Measurements from ENCODE around the gene PLCB4. TPM values are rescaled to one million over a fixed set of nuclear protein-coding genes. Genes with fewer than 3 reads are reported as not detected.

The PLCB4 gene
- total and polyA plus RNA-seq, 2 donors, result 4.8 to 7.6 TPM

GRCh38 chr20:9338101-9338500, 269.2 kb downstream of the PLCB4 start:
- Histone ChIP-seq H3K9me3 (ENCODE audit: control insufficient read depth in 2 of 2, insufficient read depth in 1 of 2, low read length in 1 of 2) (no peaks in the 10 kb centered on the region), H3K36me3 (ENCODE audit: control insufficient read depth in 2 of 2, insufficient read depth in 2 of 2, low read length in 1 of 2) (no peaks in the 10 kb centered on the region)
- DNase-seq (ENCODE audit: low read depth in 6 of 9, low spot score in 9 of 9), result no peak

GRCh38 chr20:9339708-9340107, 270.8 kb downstream of the PLCB4 start:
- Histone ChIP-seq H3K36me3 (ENCODE audit: control insufficient read depth in 2 of 2, insufficient read depth in 2 of 2, low read length in 1 of 2) (no peaks in the 10 kb centered on the region), H3K9me3 (ENCODE audit: control insufficient read depth in 2 of 2, insufficient read depth in 1 of 2, low read length in 1 of 2) (no peaks in the 10 kb centered on the region), H3K27me3 (ENCODE audit: control insufficient read depth in 2 of 2, insufficient read depth in 1 of 2, low read length in 1 of 2) (no peaks in the 10 kb centered on the region), H3K27ac (ENCODE audit: low read depth in 1 of 2, low read length in 1 of 2) (no peak overlapping the region), H3K4me3 (ENCODE audit: low read length in 2 of 2) (no peak overlapping the region), H3K4me1 (ENCODE audit: control insufficient read depth in 2 of 2, insufficient read depth in 2 of 2, low read length in 2 of 2) (no peaks in the 10 kb centered on the region)
- WGBS, result 99% methylated on average over 3 of the region's 3 CpGs
- DNase-seq (ENCODE audit: low read depth in 6 of 9, low spot score in 9 of 9), result no peak

More at GRCh38 chr20:9338101-9338500, 269.2 kb downstream of the PLCB4 start:
- no peaks in the 10 kb centered on the region for H3K4me1 ChIP-seq (ENCODE audit: control insufficient read depth in 2 of 2, insufficient read depth in 2 of 2, low read length in 2 of 2)
- H3K27me3 ChIP-seq (ENCODE audit: control insufficient read depth in 2 of 2, insufficient read depth in 1 of 2, low read length in 1 of 2), result no peaks in the 10 kb centered on the region
- no peak overlapping the region for H3K4me3 ChIP-seq (ENCODE audit: low read length in 2 of 2)
- no peak overlapping the region for H3K27ac ChIP-seq (ENCODE audit: low read depth in 1 of 2, low read length in 1 of 2)

GRCh38 chr20:9342651-9343050, 273.8 kb downstream of the PLCB4 start:
- no peaks in the 10 kb centered on the region for H3K9me3 ChIP-seq (ENCODE audit: control insufficient read depth in 2 of 2, insufficient read depth in 1 of 2, low read length in 1 of 2)
- H3K4me3 ChIP-seq (ENCODE audit: low read length in 2 of 2), result no peak overlapping the region
- DNase-seq (ENCODE audit: low read depth in 6 of 9, low spot score in 9 of 9), result no peak
- no peak overlapping the region for H3K27ac ChIP-seq (ENCODE audit: low read depth in 1 of 2, low read length in 1 of 2)
- 98% methylated on average over 2 of the region's 2 CpGs for WGBS
- H3K36me3 ChIP-seq (ENCODE audit: control insufficient read depth in 2 of 2, insufficient read depth in 2 of 2, low read length in 1 of 2), result no peaks in the 10 kb centered on the region
- H3K27me3 ChIP-seq (ENCODE audit: control insufficient read depth in 2 of 2, insufficient read depth in 1 of 2, low read length in 1 of 2), result no peaks in the 10 kb centered on the region
- no peaks in the 10 kb centered on the region for H3K4me1 ChIP-seq (ENCODE audit: control insufficient read depth in 2 of 2, insufficient read depth in 2 of 2, low read length in 2 of 2)

- Histone ChIP-seq H3K36me3 (ENCODE audit: control insufficient read depth in 2 of 2, insufficient read depth in 2 of 2, low read length in 1 of 2) (no peaks in the 10 kb centered on the region), H3K9me3 (ENCODE audit: control insufficient read depth in 2 of 2, insufficient read depth in 1 of 2, low read length in 1 of 2) (no peaks in the 10 kb centered on the region), H3K4me1 (ENCODE audit: control insufficient read depth in 2 of 2, insufficient read depth in 2 of 2, low read length in 2 of 2) (no peaks in the 10 kb centered on the region), H3K27me3 (ENCODE audit: control insufficient read depth in 2 of 2, insufficient read depth in 1 of 2, low read length in 1 of 2) (no peaks in the 10 kb centered on the region), H3K4me3 (ENCODE audit: low read length in 2 of 2) (no peak overlapping the region), H3K27ac (ENCODE audit: low read depth in 1 of 2, low read length in 1 of 2) (no peak overlapping the region)
- DNase-seq (ENCODE audit: low read depth in 6 of 9, low spot score in 9 of 9), result no peak
- WGBS, result 90% methylated on average over 11 of the region's 11 CpGs
Measured at GRCh38 chr20:9344083-9344920, 275.4 kb downstream of the PLCB4 start.

- no peaks in the 10 kb centered on the region for H3K4me1 ChIP-seq (ENCODE audit: control insufficient read depth in 2 of 2, insufficient read depth in 2 of 2, low read length in 2 of 2)
- H3K36me3 ChIP-seq (ENCODE audit: control insufficient read depth in 2 of 2, insufficient read depth in 2 of 2, low read length in 1 of 2), result no peaks in the 10 kb centered on the region
- WGBS, result 96% methylated on average over 3 of the region's 3 CpGs
- DNase-seq (ENCODE audit: low read depth in 6 of 9, low spot score in 9 of 9), result no peak
- no peaks in the 10 kb centered on the region for H3K27me3 ChIP-seq (ENCODE audit: control insufficient read depth in 2 of 2, insufficient read depth in 1 of 2, low read length in 1 of 2)
- H3K9me3 ChIP-seq (ENCODE audit: control insufficient read depth in 2 of 2, insufficient read depth in 1 of 2, low read length in 1 of 2), result no peaks in the 10 kb centered on the region
- H3K27ac ChIP-seq (ENCODE audit: low read depth in 1 of 2, low read length in 1 of 2), result no peak overlapping the region
- H3K4me3 ChIP-seq (ENCODE audit: low read length in 2 of 2), result no peak overlapping the region
Measured at GRCh38 chr20:9348316-9348715, 279.4 kb downstream of the PLCB4 start.

- Histone ChIP-seq H3K4me1 (ENCODE audit: control insufficient read depth in 2 of 2, insufficient read depth in 2 of 2, low read length in 2 of 2) (no peaks in the 10 kb centered on the region), H3K4me3 (ENCODE audit: low read length in 2 of 2) (no peak overlapping the region), H3K9me3 (ENCODE audit: control insufficient read depth in 2 of 2, insufficient read depth in 1 of 2, low read length in 1 of 2) (no peaks in the 10 kb centered on the region), H3K27me3 (ENCODE audit: control insufficient read depth in 2 of 2, insufficient read depth in 1 of 2, low read length in 1 of 2) (no peaks in the 10 kb centered on the region), H3K36me3 (ENCODE audit: control insufficient read depth in 2 of 2, insufficient read depth in 2 of 2, low read length in 1 of 2) (no peaks in the 10 kb centered on the region), H3K27ac (ENCODE audit: low read depth in 1 of 2, low read length in 1 of 2) (no peak overlapping the region)
- DNase-seq (ENCODE audit: low read depth in 6 of 9, low spot score in 9 of 9), result no peak
- WGBS, result 94% methylated on average over 2 of the region's 2 CpGs
Measured at GRCh38 chr20:9348747-9349146, 279.9 kb downstream of the PLCB4 start.

- H3K4me1 ChIP-seq (ENCODE audit: control insufficient read depth in 2 of 2, insufficient read depth in 2 of 2, low read length in 2 of 2), result no peaks in the 10 kb centered on the region
- no peak overlapping the region for H3K4me3 ChIP-seq (ENCODE audit: low read length in 2 of 2)
- no peaks in the 10 kb centered on the region for H3K27me3 ChIP-seq (ENCODE audit: control insufficient read depth in 2 of 2, insufficient read depth in 1 of 2, low read length in 1 of 2)
- no peak for DNase-seq (ENCODE audit: low read depth in 6 of 9, low spot score in 9 of 9)
- WGBS, result 97% methylated on average over 4 of the region's 4 CpGs
- no peak overlapping the region for H3K27ac ChIP-seq (ENCODE audit: low read depth in 1 of 2, low read length in 1 of 2)
- H3K9me3 ChIP-seq (ENCODE audit: control insufficient read depth in 2 of 2, insufficient read depth in 1 of 2, low read length in 1 of 2), result no peaks in the 10 kb centered on the region
- no peaks in the 10 kb centered on the region for H3K36me3 ChIP-seq (ENCODE audit: control insufficient read depth in 2 of 2, insufficient read depth in 2 of 2, low read length in 1 of 2)
Measured at GRCh38 chr20:9349249-9349648, 280.4 kb downstream of the PLCB4 start.

GRCh38 chr20:9352739-9353138, 283.9 kb downstream of the PLCB4 start:
- H3K27me3 ChIP-seq (ENCODE audit: control insufficient read depth in 2 of 2, insufficient read depth in 1 of 2, low read length in 1 of 2), result no peaks in the 10 kb centered on the region
- DNase-seq (ENCODE audit: low read depth in 6 of 9, low spot score in 9 of 9), result no peak
- H3K27ac ChIP-seq (ENCODE audit: low read depth in 1 of 2, low read length in 1 of 2), result no peak overlapping the region
- H3K36me3 ChIP-seq (ENCODE audit: control insufficient read depth in 2 of 2, insufficient read depth in 2 of 2, low read length in 1 of 2), result no peaks in the 10 kb centered on the region
- H3K4me1 ChIP-seq (ENCODE audit: control insufficient read depth in 2 of 2, insufficient read depth in 2 of 2, low read length in 2 of 2), result no peaks in the 10 kb centered on the region
- H3K4me3 ChIP-seq (ENCODE audit: low read length in 2 of 2), result no peak overlapping the region
- H3K9me3 ChIP-seq (ENCODE audit: control insufficient read depth in 2 of 2, insufficient read depth in 1 of 2, low read length in 1 of 2), result no peaks in the 10 kb centered on the region

- DNase-seq (ENCODE audit: low read depth in 6 of 9, low spot score in 9 of 9), result no peak
- Histone ChIP-seq H3K9me3 (ENCODE audit: control insufficient read depth in 2 of 2, insufficient read depth in 1 of 2, low read length in 1 of 2) (no peaks in the 10 kb centered on the region), H3K27ac (ENCODE audit: low read depth in 1 of 2, low read length in 1 of 2) (no peak overlapping the region), H3K36me3 (ENCODE audit: control insufficient read depth in 2 of 2, insufficient read depth in 2 of 2, low read length in 1 of 2) (no peaks in the 10 kb centered on the region), H3K27me3 (ENCODE audit: control insufficient read depth in 2 of 2, insufficient read depth in 1 of 2, low read length in 1 of 2) (no peaks in the 10 kb centered on the region), H3K4me3 (ENCODE audit: low read length in 2 of 2) (no peak overlapping the region), H3K4me1 (ENCODE audit: control insufficient read depth in 2 of 2, insufficient read depth in 2 of 2, low read length in 2 of 2) (no peaks in the 10 kb centered on the region)
- WGBS, result 92% methylated on average over 2 of the region's 2 CpGs
Measured at GRCh38 chr20:9353180-9353915, 284.5 kb downstream of the PLCB4 start.
